OCI-LY7 (cell line): Measurements from ENCODE around the gene TXNRD1. TPM values are rescaled to one million over a fixed set of nuclear protein-coding genes. Genes with fewer than 3 reads are reported as not detected.

Experiments
- BruUV-seq: library from RNA; stranded (reverse); fragments of 400-500 nt; replicated peaks from 2 replicates; lab custom pipeline; 2021; lab: Mats Ljungman, UMichigan
- CTCF ChIA-PET: fragments of 300-600 bp; sonication (Branson Sonifier 250); formaldehyde crosslinking; loops from one replicate; lab custom pipeline; 2022; ENCODE audit warnings: antibody characterized with exemption; ENCODE audit not compliant: unreplicated experiment; lab: Charles Lee
- POLR2A ChIA-PET: fragments of 300-600 bp; sonication (Branson Sonifier 250); formaldehyde crosslinking; loops from one replicate; lab custom pipeline; 2022; ENCODE audit warnings: antibody characterized with exemption; lab: Charles Lee
- DNase-seq: peaks from one replicate; pipeline ENCODE4 v3.0.0-alpha.2; 2015; ENCODE audit warnings: low spot score
- H2AFZ ChIP-seq: fragments of 200-600 bp; sonication (generic), shearing (Covaris generic); 2 replicates; pipeline ENCODE4 v1.6.1; 2014; ENCODE audit warnings: mild to moderate bottlenecking, antibody characterized with exemption, low read length, moderate library complexity
- H3K27ac ChIP-seq: fragments of 200-600 bp; sonication (generic); 2 replicates; pipeline ENCODE4 v1.5.1; 2014; ENCODE audit warnings: mixed run types, low read depth, mild to moderate bottlenecking, moderate library complexity, low read length, inconsistent platforms; ENCODE audit not compliant: poor library complexity, severe bottlenecking
- H3K36me3 ChIP-seq: fragments of 200-600 bp; sonication (generic); 2 replicates; pipeline ENCODE4 v1.6.1; 2014; ENCODE audit warnings: mild to moderate bottlenecking, antibody characterized with exemption, low read length, moderate library complexity, mixed read lengths; ENCODE audit not compliant: insufficient read depth
- H3K4me1 ChIP-seq: fragments of 200-600 bp; sonication (generic); 2 replicates; pipeline ENCODE4 v1.5.1; 2014; ENCODE audit warnings: mild to moderate bottlenecking, low read length; ENCODE audit not compliant: insufficient read depth, poor library complexity, severe bottlenecking
- H3K4me2 ChIP-seq: fragments of 200-600 bp; sonication (generic); 2 replicates; pipeline ENCODE4 v1.6.1; 2014; ENCODE audit warnings: mild to moderate bottlenecking, low read length
- H3K4me3 ChIP-seq: fragments of 200-600 bp; sonication (generic); 2 replicates; pipeline ENCODE4 v1.5.1; 2014; ENCODE audit warnings: mild to moderate bottlenecking, low read depth, low read length; ENCODE audit not compliant: poor library complexity, severe bottlenecking
- H3K79me2 ChIP-seq: fragments of 200-600 bp; sonication (generic); 2 replicates; pipeline ENCODE4 v1.6.1; 2016; ENCODE audit warnings: low read depth, mild to moderate bottlenecking, low read length, moderate library complexity, mixed read lengths; ENCODE audit not compliant: insufficient read depth
- H3K9me2 ChIP-seq: fragments of 200-600 bp; sonication (generic); 2 replicates; pipeline ENCODE4 v1.6.1; 2016; ENCODE audit warnings: mild to moderate bottlenecking, low read length, mixed read lengths; ENCODE audit not compliant: insufficient read depth
- H3K9me3 ChIP-seq: fragments of 200-600 bp; sonication (generic); 2 replicates; pipeline ENCODE4 v1.6.1; 2014; ENCODE audit warnings: mild to moderate bottlenecking, mixed run types, low read length, mixed read lengths
- H4K20me1 ChIP-seq: fragments of 200-600 bp; sonication (generic); 2 replicates; pipeline ENCODE4 v1.6.1; 2014; ENCODE audit warnings: mild to moderate bottlenecking, antibody characterized with exemption, low read length, moderate library complexity, mixed read lengths; ENCODE audit not compliant: insufficient read depth
- EZH2phosphoT487 ChIP-seq: fragments of 200-600 bp; sonication (generic); IDR thresholded peaks from 2 replicates; pipeline ENCODE4 v1.6.1; 2018; ENCODE audit warnings: low read depth, borderline replicate concordance, mild to moderate bottlenecking, mixed run types, antibody characterized with exemption, low read length, moderate library complexity, mixed read lengths
- intact Hi-C: fragments of 100-400 bp; cut with micrococcal nuclease; formaldehyde crosslinking; loops from one replicate; pipeline ENCODE4 v1.10.0; 2022; ENCODE audit not compliant: unreplicated experiment
- total RNA-seq, 2 experiments: library from RNA; depleted of rRNA in 1 of 2; stranded (reverse); fragments of >200 nt in 1 of 2; shearing (Covaris generic) in 1 of 2; gene quantifications; 2 replicates each; pipeline ENCODE4 v1.2.3, GENCODE V29; 2014 to 2022
- TF ChIP-seq, protein P1 (sequence below): fragments of 200-600 bp; sonication (generic); conservative IDR thresholded peaks from 2 replicates; pipeline ENCODE4 v1.5.1; 2014; ENCODE audit warnings: mild to moderate bottlenecking, antibody characterized with exemption, low read length, moderate library complexity, mixed read lengths

The TXNRD1 gene
- total RNA-seq, 2 experiments from 2014 or later, result 117 to 132 TPM

DNA sequence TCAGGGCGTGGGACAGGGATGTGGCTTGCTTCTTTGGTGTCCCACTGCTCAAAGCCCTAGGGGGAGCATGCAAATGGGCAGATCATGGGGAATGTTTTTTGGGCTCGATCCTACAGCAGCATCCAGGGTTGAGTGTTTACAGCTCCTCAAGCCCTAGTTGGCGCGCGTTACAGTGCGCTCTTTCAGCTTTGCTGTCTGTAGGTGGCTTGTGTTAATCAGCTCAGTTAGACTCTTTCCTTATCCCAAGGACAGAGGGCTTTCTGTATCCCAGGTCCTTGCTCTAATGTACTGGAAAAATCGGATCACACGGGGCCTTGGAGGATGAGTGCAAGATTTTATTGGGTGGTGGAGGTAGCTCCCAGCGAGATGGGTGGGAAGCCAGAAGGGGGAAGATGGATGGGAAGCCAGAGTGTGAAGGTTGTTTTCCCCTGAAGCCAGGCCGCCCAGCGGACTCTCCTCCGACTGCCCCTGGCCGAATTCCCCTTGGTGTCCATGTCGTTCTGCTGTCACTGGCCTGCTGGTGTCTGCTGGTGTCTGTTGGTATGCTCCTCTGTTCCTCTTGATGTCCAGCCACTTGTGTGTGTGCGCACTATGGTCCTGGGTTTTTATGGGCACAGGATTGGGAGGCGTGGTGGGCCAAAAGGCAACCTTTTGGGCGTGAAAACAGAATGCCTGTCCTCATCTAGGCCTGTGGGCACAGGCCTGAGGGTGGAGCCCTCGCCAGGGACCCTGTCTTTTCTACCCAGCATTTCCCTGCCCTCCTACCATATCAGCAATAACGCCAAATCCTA, 10.7 kb upstream of the TXNRD1 start:
- no peaks in the 10 kb centered on the region for H4K20me1 ChIP-seq
- H3K4me3 ChIP-seq, result no peak overlapping the region
- BruUV-seq, result no TSS peak
- H3K27ac ChIP-seq, result no peak overlapping the region
- peaks cover 7% of the 10 kb centered on the region for H3K9me3 ChIP-seq
- no peaks in the 10 kb centered on the region for H3K4me1 ChIP-seq
- intact Hi-C loops, result no loop called here
- TF ChIP-seq, protein P1, sequence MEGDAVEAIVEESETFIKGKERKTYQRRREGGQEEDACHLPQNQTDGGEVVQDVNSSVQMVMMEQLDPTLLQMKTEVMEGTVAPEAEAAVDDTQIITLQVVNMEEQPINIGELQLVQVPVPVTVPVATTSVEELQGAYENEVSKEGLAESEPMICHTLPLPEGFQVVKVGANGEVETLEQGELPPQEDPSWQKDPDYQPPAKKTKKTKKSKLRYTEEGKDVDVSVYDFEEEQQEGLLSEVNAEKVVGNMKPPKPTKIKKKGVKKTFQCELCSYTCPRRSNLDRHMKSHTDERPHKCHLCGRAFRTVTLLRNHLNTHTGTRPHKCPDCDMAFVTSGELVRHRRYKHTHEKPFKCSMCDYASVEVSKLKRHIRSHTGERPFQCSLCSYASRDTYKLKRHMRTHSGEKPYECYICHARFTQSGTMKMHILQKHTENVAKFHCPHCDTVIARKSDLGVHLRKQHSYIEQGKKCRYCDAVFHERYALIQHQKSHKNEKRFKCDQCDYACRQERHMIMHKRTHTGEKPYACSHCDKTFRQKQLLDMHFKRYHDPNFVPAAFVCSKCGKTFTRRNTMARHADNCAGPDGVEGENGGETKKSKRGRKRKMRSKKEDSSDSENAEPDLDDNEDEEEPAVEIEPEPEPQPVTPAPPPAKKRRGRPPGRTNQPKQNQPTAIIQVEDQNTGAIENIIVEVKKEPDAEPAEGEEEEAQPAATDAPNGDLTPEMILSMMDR, result no peak
- no peak for TF ChIP-seq EZH2phosphoT487
- no peak overlapping the region for H3K4me2 ChIP-seq
- CTCF ChIA-PET, result interaction anchor here (0.9 kb wide), 1 partner anchor 177 kb away, joined by 3 read pairs; no protein-coding TSS in a partner anchor
- H2AFZ ChIP-seq, result no peak overlapping the region
- no peak for DNase-seq
- H3K36me3 ChIP-seq, result no peaks in the 10 kb centered on the region
- H3K9me2 ChIP-seq, result no peaks in the 10 kb centered on the region
- POLR2A ChIA-PET, result interaction anchor here (0.6 to 0.7 kb wide), 2 partner anchors 90 to 236 kb away, joined by 3 to 7 read pairs; no protein-coding TSS in a partner anchor
- H3K79me2 ChIP-seq, result no peaks in the 10 kb centered on the region

DNA sequence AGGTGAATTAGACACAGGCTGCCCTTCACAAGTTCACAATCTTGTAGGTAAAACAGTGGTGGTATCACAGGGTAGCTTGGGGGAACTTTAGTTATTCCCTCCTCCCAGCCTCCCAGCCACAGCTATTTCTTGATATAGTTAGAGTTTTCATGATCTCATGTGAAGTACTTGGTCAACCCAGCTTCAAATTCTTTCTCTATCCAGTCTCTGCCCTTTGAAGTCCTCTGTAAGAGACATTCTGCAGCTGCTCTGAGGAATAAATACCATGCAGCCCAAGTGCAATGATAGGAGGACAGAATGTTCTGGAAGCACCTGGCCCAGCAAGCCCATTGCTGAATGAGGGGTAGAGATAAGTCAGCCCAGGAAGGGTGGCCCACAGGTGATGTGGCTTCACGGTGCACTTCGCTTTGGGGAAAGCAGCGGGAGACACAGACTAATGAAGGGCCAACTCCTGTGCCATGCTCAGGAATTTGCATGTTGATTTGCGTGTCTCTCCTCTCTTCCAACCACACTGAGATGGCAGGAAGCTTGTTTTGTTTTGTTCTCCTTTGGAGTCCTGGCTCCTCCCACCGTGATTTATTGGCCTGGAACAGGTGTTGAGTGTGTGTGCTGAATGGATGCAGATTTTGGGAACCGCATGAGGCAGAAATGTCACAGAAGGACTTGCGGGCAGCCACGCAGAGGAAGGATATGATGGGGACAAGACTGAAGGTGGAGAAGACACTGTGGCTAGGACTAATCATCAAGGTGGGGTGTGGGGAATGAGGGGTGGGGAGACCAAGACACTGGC, 8.0 kb upstream of the TXNRD1 start:
- no peak overlapping the region for H3K27ac ChIP-seq
- no peak overlapping the region for H3K4me2 ChIP-seq
- no peak overlapping the region for H2AFZ ChIP-seq
- H3K79me2 ChIP-seq, result no peaks in the 10 kb centered on the region
- H3K9me2 ChIP-seq, result no peaks in the 10 kb centered on the region
- no peak overlapping the region for H3K4me3 ChIP-seq
- TF ChIP-seq, protein P1, result no peak
- no peak for TF ChIP-seq EZH2phosphoT487
- no peaks in the 10 kb centered on the region for H3K4me1 ChIP-seq
- BruUV-seq, result no TSS peak
- H4K20me1 ChIP-seq, result no peaks in the 10 kb centered on the region
- ChIA-PET POLR2A (no interaction called here), CTCF (no interaction called here)
- no peaks in the 10 kb centered on the region for H3K36me3 ChIP-seq
- intact Hi-C loops, result no loop called here
- no peaks in the 10 kb centered on the region for H3K9me3 ChIP-seq
- DNase-seq, result no peak
